NCI-H1048 (cell line): ENCODE measurements around the gene FAM131B.
"Not testable (repeated sequence)": the region's sequence is repeated elsewhere in the genome, so short reads cannot be mapped to it uniquely, and the experiment has no call there.

Source experiments
- DNase-seq: peaks from one replicate; lab custom pipeline; 2025; lab: John Stamatoyannopoulos, UW

FAM131B gene

DNA sequence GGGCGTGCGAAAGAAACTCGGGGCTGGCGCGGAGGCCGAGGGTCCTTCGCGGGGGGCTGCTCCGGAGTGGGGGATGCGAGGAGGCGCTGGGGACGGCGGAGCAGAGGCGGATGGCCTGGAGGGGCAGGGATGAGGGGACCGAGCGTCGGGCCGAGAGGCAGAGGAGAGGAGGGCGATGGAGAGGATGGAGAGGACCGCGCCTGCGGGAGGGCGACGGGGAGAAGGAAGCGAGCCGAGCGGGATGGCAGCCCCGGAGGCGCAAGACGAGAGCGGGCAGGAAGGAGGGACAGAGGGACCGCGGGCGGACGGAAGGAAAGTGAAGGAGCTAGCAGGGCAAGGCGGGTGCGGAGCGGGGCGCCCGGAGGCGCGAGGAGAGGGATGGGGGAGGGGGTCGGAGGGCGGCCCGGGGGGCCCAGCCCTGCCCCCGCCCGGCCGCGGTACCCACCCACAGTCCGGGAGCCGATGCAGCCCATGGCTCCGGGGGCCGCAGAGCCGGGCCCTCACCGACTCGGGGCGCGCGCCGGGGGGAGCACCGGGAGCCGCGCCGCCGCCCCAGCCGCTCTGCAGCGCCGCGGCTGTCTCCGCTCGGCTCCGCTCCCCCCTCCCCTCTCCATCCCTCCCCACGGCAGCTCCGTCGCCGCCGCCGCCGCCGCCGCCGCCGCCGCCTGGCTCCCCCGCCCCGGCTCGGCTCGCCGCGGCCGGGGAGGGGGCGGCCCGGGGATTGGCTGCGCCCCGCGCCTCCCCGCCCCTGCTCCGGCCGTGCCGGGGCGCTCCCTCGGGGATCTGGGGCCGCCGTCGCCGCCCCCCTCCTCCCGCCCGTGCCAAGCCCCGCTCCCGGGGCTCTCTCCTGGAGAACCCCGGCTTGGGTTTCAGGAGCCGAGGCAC lies at the start of gene FAM131B:
Gene FAM131B, minus strand, starts transcription at position 583 of the 885 bp plus-strand sequence. Its CDS starts 110 bp downstream, at position 473.
- DNase-seq = no peak

GRCh38 chr7:143411976-143412708 lies 49.6 kb upstream of the FAM131B start:
- no peak for DNase-seq

- no peak for DNase-seq
These were observed 48.0 kb upstream of the FAM131B start for GRCh38 chr7:143410521-143411004.

GRCh38 chr7:143408686-143409561 lies 46.4 kb upstream of the FAM131B start, which contains the start of gene EPHA1:
Gene EPHA1 (minus strand): TSS chr7:143408856. CDS start chr7:143408805, 51 bp downstream.
- DNase-seq = peak; percentile 28

DNA sequence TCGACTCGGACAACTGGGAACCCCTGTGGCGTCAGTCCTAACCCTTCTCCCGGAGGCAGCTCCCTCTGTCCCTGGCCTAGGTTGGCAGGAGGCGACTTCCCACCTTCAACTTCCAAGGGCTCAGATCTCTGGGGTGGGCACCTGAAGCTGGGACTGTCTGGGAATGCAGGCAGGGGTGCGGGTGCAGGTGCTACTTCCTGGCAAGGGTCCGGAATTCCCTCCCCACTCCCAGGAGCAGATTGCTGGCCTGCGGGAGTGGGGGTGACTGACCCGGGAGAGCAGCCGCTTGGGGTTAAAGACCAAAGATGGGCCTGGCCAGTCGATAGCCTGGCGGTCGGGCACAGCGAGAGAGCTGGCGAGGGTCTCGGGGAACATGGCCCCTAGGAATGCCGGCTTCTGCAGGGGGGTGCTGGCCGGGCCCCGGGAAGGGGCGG lies 45.8 kb upstream of the FAM131B start:
- DNase-seq = no peak

GRCh38 chr7:143407287-143408251 lies 45.1 kb upstream of the FAM131B start:
- no peak for DNase-seq

- DNase-seq = no peak
These were observed 43.5 kb upstream of the FAM131B start for GRCh38 chr7:143406002-143406357.

- DNase-seq = no peak
These were observed 42.9 kb upstream of the FAM131B start for GRCh38 chr7:143405173-143406001.

- DNase-seq = not testable (repeated sequence)
These were observed 39.7 kb upstream of the FAM131B start for GRCh38 chr7:143402233-143402632.

DNA sequence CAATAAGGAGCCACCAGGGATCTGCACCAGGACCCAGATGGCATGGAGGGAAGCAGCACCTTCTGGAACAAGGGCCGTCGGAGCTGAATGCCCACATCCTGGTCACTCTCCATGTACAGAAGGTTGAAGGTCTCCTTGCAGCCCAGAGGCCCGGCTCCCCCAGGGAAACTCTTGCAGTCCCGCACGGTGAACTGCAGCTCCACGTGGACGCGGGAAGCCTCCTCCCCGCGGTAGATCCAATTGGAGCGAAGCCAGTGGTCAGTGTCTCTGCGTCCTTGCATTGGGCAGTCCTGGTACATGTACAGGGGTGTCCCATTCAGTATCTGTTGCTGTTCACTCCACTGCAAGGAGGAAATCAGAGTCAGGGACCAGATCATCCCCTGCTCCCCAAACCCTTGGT lies 38.8 kb upstream of the FAM131B start:
- no peak for DNase-seq

DNA sequence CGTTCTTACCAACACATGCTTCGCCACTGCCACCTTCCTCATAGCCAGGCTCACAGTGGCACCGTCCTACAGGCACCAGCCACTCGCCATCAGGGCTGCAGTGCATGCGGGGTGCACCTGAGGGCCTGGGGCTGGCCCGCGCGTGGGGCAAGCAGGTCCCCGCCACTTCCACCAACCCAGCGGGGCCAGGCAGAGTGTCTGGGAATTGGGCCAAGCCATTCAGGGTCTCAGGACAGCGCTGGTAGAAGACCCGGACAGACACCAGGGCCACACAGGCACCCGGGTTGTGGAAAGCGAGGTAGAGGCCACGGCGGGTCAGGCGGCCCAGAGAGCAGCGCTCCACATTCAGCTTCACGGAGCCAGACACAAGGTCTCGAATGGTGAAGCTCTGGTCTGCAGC lies 37.1 kb upstream of the FAM131B start:
- no peak for DNase-seq

DNA sequence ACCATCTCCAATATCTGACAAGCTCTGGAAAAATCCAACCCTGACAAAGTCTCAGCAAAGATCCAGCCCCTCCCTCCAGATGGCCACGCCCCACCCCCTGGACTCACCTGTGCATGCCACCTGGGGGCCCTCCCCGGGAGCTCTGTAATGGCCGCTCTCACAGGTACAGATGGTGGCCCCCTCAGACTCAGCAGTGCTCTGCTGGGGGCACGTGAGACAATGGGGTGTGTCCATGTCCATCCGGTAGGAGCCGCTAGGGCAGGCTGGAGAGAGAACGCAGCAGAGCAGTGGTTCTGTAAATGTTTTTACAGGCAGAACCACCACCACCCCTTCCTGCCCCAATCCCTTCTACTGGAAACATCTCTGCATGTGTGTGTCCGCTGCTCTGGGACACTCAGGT lies 36.6 kb upstream of the FAM131B start:
- no peak for DNase-seq

DNA sequence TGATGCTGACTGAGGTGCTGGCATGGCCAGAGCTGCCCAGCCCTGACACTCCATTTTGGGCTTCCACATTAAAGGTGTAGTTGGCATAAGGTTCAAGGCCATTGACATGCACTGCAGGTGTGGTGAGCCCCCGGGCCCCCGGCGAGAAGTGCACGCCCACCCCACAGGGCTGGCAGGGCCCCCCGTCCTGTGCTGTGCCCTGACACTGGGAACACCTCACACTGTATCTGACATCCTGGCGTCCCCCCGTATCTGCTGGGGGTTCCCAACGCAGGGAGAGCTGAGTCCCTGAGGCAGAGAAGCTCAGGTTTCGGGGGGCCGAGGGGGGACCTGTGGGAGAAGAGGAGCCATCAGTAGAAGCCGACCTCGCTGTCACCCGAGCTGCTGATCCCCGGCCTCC lies 36.1 kb upstream of the FAM131B start:
- no peak for DNase-seq

GRCh38 chr7:143397710-143398530 lies 35.4 kb upstream of the FAM131B start:
- no peak for DNase-seq

DNA sequence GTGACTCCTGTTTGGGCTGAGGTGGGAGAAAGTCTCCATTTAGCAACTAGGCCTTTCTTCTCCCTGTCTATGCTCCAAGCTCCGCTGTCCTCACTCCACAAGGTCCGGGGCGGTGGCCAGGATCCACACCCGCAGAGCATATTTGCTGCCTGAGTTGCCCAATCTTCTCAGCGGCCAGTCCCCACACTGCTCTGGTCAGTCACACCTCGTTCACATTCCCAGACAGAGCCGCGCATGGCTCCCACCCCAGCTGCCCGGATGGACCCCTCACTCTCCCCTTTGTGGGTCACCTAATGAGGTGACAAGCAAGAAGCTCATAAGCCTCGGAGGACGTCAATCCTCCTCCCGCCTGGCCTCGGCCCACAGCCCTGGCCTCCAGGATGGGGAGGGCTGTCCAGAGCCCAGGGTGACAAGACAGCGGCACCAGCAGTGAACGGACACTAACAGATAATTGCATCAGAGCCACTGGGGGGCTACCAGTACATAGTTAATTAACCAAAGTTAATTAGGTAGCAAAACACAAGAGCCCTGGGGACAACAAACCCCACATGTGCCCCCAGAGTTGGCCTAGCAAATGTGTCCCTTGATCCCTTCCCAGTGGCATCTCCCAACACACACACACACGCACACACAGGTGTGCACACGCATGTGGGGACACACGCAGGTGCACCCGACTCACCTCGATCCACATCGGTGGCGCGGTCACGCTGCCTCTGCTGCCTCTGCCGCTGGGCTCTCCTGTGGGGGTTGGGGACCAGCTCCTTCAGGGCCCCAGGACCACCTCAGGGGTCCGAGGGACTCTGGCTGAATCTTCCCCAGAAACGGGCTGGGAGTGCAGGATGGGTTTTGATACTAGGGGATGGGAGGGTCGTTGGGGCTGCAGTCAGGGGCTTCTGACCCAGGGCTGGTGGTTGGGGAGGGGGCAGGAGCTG lies 34.4 kb upstream of the FAM131B start:
- DNase-seq = no peak

GRCh38 chr7:143396182-143396581 lies 33.7 kb upstream of the FAM131B start:
- no peak for DNase-seq

DNA sequence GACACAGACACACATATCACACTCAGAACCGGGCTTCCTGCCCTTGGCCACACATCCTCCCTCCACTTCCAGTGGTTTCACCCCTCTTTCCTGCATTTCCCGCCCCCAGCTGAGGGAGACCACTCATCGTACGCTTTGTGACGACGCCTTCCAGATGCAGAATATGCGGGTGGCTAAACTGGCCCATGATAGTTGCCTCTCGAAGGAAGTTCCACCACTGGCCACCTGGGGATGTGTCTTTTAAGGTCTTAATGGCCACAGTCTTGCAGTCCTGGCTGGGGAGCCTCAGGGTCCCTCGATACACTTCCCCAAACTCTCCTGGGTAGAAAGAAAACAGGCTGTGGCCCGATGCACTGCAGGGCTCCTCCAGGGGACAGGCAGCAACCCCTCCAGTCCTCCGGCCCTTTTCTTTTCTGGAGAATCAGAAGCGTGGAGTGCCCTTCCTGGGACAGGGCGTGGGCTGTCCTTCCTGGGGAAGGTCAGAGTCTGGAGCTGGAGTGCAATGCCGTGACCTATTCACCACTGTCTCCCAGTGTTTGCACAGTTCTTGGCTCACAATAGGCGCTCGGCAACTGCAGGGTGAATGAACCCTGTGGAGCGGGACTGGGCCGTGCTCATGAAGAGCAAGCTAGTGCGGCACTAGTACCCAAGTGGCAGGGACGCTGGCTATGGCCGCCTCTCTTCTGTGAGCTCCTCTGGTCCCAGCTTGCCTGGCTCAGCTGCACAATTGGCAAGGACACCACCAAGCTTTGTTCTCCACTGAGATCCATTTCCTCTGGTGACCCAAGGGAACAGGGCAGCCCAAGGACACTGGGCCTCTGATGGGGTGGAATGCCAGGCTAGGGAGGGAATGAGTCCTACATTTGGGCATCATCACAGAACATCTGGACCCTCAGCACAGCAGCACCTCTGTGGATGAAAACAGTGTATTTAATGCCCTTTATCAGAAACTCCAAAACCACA lies 33.0 kb upstream of the FAM131B start:
- DNase-seq = no peak
